GM12874 (cell line): ENCODE measurements around the gene NTM.

Source experiments
- TF ChIP-seq, protein P1 (sequence below): IDR thresholded peaks from 2 replicates; pipeline ENCODE4 v1.5.1; 2011; ENCODE audit warnings: low read depth, mild to moderate bottlenecking, control low read depth, low read length, moderate library complexity; ENCODE audit not compliant: insufficient read depth

Gene NTM

DNA sequence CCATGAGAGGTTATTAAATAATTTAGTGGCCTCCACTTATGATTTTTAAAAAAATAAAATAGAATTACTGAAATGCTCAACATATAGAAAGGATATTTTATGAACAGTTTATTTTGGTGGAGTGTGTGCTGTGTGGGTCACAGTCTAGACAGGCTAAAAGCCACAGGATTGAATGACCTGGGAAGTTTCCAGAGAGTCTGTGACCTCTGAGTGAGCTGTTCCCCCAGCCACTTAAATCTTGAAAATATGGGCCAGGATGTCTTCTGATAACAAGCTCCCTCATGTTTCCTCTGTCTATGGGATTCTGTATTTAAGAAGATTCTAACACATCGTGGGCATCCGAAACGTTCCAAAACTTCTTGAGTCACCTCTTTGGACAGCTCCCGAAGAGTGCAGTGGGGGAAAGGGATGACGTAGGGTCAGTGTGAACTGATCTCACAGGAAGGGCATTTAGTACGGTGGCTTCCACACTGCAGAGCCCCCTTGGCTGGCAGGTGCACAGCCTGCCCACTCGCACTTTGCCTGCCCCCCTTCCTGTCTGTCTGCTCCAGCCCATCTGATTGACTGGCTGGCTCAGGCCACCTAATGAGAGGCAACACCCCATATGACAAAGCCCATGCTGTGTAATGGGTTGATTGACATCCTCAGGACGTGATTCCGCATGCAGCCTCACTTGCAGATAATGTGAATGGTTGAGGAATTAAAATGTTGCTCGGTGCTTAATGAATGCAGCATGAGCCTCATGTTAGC lies 97.4 kb downstream of the NTM start:
- TF ChIP-seq, protein P1, sequence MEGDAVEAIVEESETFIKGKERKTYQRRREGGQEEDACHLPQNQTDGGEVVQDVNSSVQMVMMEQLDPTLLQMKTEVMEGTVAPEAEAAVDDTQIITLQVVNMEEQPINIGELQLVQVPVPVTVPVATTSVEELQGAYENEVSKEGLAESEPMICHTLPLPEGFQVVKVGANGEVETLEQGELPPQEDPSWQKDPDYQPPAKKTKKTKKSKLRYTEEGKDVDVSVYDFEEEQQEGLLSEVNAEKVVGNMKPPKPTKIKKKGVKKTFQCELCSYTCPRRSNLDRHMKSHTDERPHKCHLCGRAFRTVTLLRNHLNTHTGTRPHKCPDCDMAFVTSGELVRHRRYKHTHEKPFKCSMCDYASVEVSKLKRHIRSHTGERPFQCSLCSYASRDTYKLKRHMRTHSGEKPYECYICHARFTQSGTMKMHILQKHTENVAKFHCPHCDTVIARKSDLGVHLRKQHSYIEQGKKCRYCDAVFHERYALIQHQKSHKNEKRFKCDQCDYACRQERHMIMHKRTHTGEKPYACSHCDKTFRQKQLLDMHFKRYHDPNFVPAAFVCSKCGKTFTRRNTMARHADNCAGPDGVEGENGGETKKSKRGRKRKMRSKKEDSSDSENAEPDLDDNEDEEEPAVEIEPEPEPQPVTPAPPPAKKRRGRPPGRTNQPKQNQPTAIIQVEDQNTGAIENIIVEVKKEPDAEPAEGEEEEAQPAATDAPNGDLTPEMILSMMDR: no peak

DNA sequence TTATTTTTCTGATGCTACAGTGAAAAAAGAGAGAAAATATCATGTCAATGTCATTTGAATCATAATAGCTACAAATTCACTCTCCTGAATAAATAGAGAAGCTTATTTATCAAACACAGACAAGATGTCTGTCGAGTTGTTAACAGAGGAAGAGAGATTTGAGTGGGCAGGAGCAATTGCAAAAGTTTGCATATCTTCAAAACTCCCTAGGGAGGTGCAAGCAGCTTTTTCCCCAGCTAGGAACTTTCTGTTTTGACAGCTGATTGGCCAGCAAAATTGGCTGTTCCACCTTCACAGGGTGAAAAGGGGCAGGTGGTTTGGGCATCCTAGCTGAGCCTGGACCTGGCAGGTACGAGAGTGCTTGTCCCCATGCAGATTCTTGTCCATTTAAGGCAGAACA lies 98.2 kb downstream of the NTM start:
- TF ChIP-seq, protein P1: no peak

DNA sequence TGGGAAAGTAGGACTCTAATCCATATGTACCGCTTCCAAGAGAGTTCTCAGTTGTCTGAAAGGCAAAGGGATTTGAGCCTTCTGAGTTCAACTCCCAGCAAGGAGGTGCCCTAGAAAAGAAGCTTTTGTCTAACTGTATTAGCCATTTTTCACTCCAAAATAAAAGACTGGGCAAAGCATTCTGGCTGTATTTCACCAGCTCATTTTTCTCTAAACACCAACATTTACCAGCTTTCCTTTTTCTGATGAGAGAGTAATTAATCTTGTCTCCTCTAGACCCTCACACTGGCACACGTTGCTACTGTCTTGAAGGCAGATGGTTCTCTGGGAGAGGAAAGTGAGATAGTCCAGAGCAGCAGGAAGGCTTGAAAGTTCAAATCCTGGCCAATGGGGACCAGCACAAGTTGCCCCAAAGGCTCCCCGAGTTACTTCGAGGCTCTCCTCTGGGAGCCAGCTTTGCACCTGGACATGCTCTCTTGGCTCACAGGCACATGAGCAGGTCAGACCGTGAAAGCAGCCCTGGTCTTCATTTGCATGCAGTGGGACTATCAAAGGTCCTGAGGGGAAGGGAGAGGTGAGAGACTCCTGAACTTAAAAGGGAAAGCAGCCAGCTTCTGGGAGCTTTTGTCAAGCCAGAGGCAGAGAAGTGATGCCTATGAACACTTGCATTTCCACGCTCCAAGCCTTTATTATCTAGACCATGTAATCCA lies 100.0 kb downstream of the NTM start:
- TF ChIP-seq, protein P1: no peak

DNA sequence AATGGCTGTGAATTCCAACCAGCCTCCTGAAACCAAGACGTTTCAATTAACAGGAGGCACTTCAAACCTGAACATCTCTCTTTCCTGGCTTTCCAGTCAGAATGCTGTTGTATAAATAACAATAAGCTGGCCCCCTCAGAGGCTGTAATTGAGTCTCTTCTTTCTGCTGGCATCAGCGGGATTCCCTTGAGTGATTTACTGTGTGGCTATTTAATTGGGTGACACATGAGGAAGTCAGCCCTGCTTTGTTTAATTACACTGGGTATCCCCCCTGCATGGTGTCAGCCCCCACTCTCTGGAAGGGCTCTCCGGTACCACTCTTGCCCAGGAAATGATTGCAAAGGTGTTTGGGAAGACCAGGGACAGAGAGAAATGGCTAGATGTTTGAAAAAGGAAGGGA lies 101.6 kb downstream of the NTM start:
- TF ChIP-seq, protein P1: no peak

DNA sequence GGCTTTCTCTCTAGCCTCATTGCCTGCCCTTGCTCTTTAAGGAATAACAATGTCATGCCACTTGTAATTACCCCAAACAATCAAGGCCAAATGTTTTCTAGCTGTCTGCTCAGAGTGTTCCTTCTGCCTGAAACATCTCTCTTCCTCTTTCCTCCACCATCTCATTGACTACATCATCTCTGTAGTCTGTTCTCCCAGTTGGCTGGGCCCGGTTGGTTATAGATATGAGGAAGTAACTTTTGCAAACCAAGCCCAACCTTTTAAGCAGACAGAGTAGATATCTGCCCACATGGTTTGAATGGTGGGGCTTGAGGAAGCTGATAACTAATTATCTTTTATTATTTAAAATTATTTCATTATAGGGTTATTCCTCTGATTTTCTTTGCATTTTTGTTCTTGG lies 104.5 kb downstream of the NTM start:
- TF ChIP-seq, protein P1: no peak

DNA sequence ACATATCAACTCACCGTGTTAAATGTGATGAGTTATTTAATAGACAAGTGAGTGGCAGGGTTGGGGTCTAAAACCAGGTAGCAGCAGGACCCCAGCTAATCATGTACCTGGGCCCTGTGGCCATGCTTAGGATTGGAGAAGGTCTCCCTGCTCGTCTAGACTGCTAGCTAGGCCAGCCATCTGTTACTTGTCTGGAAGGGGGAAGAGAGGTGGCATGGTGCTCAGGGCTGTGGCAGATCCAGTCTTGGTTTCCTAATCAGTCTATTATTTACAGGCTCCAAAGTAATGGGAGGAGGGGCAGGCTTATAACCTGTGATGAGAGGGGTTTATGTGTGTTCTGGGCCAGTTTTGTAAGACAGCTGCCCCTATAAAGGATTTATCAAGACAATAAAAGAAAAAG lies 105.9 kb downstream of the NTM start:
- TF ChIP-seq, protein P1: no peak

DNA sequence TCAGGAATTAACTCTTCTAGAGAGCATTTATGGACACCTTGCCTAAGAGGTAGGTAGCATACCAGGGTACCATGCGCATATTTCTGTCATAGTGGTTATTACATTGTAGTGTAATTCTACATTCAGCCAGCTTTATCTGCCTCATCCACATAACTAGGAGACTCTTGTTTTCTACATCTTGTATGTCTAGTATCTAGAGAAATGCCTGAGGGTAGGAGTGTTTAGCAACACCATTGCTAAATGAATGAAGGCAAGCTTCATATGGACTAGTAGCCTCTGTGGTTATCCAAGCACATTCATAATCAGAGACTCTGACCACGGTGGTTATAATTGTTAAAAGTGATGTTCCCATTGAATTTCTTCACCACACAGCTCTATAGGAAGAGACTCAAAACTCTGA lies 107.9 kb downstream of the NTM start:
- TF ChIP-seq, protein P1: no peak
